Astrocyte of the cerebellum (primary cell): ENCODE data around the gene ZNF454.

Source experiments
- DNase-seq: peaks from one replicate; pipeline ENCODE4 v3.0.0-alpha.2; 2011; ENCODE audit warnings: low read depth
- H3K4me3 ChIP-seq: 2 replicates; pipeline ENCODE4 v1.5.1; 2011; ENCODE audit warnings: mild to moderate bottlenecking, low read depth, low read length, moderate library complexity
- in situ Hi-C: cut with HindIII; loops from 2 replicates; pipeline ENCODE4 v1.10.0; 2017; ENCODE audit warnings: low sequenced_read_pairs
- TF ChIP-seq, protein P1 (sequence below): IDR thresholded peaks from 2 replicates; pipeline ENCODE4 v1.5.1; 2012; ENCODE audit warnings: low read length, low read depth, moderate library complexity, mild to moderate bottlenecking; ENCODE audit errors: missing control alignments

ZNF454 gene

GRCh38 chr5:178993236-178993765 is 52.3 kb downstream of the ZNF454 start:
- in situ Hi-C loops: no loop called here
- TF ChIP-seq, protein P1, sequence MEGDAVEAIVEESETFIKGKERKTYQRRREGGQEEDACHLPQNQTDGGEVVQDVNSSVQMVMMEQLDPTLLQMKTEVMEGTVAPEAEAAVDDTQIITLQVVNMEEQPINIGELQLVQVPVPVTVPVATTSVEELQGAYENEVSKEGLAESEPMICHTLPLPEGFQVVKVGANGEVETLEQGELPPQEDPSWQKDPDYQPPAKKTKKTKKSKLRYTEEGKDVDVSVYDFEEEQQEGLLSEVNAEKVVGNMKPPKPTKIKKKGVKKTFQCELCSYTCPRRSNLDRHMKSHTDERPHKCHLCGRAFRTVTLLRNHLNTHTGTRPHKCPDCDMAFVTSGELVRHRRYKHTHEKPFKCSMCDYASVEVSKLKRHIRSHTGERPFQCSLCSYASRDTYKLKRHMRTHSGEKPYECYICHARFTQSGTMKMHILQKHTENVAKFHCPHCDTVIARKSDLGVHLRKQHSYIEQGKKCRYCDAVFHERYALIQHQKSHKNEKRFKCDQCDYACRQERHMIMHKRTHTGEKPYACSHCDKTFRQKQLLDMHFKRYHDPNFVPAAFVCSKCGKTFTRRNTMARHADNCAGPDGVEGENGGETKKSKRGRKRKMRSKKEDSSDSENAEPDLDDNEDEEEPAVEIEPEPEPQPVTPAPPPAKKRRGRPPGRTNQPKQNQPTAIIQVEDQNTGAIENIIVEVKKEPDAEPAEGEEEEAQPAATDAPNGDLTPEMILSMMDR: no peak
- no peak for DNase-seq
- no peak overlapping the region for H3K4me3 ChIP-seq

GRCh38 chr5:178993955-178994579 is 53.1 kb downstream of the ZNF454 start:
- H3K4me3 ChIP-seq: no peak overlapping the region
- TF ChIP-seq, protein P1: no peak
- DNase-seq: no peak
- in situ Hi-C loops: no loop called here

DNA sequence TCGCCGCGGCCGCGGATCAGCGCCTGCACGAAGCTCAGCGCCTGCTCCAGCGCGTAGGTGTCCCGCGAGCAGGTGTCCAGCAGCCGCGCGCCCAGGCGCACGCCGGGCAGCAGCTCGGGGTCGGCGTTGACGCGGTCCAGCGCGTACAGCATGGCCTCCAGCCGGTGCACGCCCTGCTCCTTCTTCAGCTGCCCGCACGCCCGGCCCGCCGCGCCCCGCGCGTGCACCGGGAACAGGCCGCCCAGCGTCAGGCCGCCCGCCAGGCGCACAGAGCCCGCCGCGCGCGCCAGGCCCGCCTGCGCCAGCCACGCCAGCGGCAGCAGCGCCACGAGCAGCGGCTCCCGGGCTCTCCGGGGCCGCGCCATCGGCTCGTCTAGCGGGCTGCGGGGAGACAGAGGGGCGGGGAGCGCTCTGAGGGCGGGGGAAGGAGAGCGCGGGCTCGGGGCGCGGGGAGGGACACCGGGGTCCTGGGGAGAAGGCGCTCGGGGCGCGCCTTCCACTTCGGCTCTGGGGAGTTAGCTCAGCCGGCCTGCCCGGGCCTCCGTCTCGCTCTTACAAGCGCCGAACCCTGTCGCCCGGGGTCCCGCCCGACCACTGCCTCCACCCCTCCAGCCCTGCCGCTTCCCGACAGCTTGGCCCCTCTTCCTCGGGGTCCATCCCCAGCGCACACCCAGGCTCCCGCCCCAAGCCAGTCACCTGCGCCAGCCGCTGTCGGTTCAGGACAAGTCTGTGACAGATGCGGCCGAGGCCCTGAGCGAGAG is 53.8 kb downstream of the ZNF454 start, which contains the start of gene GRM6:
Gene GRM6 (minus strand): TSS at position 741 of the 761 bp plus-strand sequence. CDS start 376 bp downstream, at position 365.
- in situ Hi-C loops: loop anchor here (5.0 kb wide), 1 partner anchor 37 kb away; no protein-coding TSS in a partner anchor
- TF ChIP-seq, protein P1: no peak
- no peak within 1 kb of the TSS for H3K4me3 ChIP-seq
- DNase-seq: no peak

GRCh38 chr5:178995341-178995690 is 54.3 kb downstream of the ZNF454 start:
- no peak for DNase-seq
- in situ Hi-C loops: loop anchor here (5.0 kb wide), 1 partner anchor 38 kb away; no protein-coding TSS in a partner anchor
- TF ChIP-seq, protein P1: no peak
- H3K4me3 ChIP-seq: no peak overlapping the region

GRCh38 chr5:178996156-178996555 is 55.2 kb downstream of the ZNF454 start:
- TF ChIP-seq, protein P1: no peak
- DNase-seq: no peak
- no peak overlapping the region for H3K4me3 ChIP-seq
- in situ Hi-C loops: loop anchor here (5.0 kb wide), 1 partner anchor 39 kb away; no protein-coding TSS in a partner anchor

- TF ChIP-seq, protein P1: no peak
- no peak overlapping the region for H3K4me3 ChIP-seq
- in situ Hi-C loops: loop anchor here (5.0 kb wide), 1 partner anchor 40 kb away; no protein-coding TSS in a partner anchor
- no peak for DNase-seq
Measured at GRCh38 chr5:178997191-178997590, 56.2 kb downstream of the ZNF454 start.
